HG03442 (cell line): ENCODE measurements around the gene CEACAM19.
"Not testable (repeated sequence)": the region's sequence is repeated elsewhere in the genome, so short reads cannot be mapped to it uniquely, and the experiment has no call there.

Experiments used
- ATAC-seq: cut with Tn5 transposase; IDR thresholded peaks from one replicate; pipeline ENCODE4 v1.9.1; 2021; ENCODE audit warnings: mild to moderate bottlenecking, moderate library complexity; ENCODE audit not compliant: unreplicated experiment

Gene CEACAM19

DNA sequence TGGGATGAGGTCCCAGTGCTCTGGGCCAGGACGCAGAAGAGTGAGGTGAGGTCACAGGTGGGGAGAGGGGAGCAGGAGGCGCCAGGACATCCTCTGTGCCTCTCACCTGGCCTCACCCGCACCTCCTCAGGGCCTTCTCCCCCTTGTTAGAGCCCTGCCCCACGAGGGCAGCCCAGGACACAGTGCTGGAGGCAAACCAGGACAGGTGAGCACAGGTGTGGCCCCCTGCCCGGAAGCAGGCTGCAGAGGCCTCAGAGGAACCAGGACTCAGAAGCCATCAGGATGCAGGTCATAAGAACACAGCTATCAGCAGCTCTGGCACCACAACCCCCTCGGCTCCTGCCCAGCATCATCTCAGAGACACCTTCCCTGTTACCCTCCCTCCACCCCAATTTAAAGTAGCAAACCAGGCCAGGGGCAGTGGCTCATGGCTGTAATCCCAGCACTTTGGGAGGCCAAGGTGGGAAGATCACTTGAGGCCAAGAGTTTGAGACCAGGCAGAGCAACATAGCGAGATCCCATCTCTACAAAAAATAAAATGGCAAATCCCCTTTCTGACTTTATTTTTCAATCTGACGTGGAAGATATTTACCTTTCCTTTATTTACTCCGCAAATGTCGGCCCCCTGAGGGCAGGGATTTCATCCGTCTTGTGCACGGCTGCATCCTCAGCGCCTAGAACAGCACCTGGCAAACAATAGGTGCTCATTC is 27.4 kb downstream of the CEACAM19 start, which contains the start of gene CEACAM16:
CEACAM16 (plus strand) TSS at position 660 of the 710 bp plus-strand sequence. CDS start 2,306 bp downstream, outside the sequence.
- no peak for ATAC-seq

DNA sequence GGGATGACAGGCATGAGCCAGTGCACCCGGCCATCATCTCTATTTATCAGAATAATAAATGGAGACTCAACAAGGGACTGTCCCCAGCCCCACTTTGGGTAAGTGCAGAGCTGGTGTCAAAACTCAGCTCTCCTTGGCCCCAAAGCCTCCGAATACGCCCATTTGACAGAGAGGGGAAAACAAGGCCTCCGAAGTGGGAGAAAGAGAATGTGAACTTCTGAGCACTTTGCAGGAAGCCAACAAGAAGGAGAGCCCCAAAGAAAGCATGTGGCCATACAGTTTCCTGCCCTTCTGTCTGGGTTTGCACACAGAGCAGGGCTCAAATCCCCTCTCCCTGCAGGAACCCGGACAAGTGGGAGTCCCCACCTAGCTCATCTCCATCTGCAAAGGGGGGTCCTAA is 29.3 kb downstream of the CEACAM19 start:
- ATAC-seq = no peak

DNA sequence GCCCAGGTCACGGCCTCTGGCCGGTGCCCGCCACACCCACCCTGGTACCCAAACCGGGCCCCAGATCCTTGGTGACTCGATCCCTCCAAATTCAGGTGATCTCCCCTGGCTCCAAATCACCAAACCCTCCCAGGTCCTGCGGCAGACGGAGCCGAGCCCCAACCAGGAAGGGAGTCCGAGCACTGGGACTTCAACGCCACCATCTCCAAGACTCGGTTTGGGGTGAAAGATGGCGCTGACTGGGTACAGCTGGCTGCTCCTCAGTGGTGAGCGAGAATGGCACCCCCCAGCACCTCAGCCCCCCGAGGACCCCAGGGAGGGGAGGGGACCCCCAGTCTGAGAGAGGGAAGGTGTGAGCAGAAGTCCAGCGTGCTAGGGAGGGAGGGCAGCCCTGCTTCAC is 29.9 kb downstream of the CEACAM19 start:
- ATAC-seq = no peak

DNA sequence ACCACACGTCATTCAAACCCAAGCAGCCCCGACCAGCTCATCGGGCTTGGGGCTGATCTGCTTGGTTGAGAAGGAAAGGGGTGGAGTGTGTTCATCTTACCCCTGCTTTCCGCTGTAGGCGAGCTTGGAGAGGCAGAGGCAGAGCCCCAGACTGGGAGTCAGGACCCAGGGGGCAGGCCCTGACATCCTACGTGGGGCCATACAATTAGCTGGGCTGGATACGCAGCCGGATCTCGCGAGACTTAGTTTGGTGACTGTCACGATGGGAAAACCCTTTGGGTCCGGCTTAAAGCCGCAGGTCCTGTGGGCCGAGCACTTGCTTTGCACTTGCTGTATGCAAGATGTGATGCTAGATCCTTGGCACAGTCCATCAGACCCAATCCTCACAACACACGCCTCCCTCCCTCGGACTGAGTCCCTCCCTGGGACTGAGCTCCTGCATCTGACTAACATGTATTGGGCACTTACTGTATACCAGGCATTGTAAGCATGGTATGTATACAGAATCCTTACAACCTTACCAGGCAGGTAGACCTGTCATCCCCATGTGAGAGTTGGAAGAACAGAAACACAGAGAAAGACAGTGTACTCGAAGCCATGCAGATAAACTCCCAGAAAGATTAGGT is 31.4 kb downstream of the CEACAM19 start:
- ATAC-seq = no peak

DNA sequence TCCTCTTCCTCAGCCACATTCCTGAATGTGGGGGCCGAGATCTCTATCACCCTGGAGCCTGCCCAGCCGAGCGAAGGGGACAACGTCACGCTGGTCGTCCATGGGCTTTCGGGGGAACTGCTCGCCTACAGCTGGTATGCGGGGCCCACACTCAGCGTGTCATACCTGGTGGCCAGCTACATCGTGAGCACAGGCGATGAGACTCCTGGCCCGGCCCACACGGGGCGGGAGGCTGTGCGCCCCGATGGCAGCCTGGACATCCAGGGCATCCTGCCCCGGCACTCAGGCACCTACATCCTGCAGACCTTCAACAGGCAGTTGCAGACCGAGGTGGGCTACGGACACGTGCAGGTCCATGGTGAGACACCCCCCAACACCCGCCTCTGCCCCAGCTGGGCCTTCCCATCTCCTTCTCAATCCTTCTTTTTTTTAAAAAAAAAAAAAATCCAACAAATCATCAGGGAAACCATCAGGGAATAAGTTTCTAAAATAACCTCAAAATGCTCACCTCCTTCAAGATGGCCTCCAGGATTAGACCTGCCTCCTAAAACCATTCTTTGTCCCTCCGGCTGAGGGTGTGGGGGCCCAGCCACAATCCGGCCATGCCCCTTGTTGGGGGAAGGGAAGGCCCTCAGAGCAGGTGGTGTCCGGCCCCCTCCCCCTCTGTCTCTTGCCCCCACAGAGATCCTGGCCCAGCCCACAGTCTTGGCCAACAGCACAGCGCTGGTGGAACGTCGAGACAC is 32.2 kb downstream of the CEACAM19 start:
- ATAC-seq = no peak

DNA sequence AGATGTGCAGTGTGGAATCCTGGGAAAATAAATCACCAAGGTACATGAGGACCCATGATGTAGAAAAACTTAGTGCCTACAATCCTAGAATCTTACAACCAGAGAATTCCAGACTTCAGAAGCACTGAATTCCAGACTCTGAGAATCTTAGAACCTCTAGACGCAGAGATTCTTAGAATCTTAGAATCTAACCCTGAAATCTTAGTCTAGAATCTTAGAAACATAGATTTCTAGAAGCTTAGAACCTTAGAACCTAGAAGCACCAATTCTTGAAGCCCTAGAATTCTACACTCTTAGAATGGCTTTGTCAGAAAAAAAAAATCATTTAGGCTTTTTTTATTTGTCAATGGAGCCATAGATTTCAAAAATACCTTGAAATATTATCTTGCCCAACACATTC is 33.7 kb downstream of the CEACAM19 start:
- no peak for ATAC-seq

DNA sequence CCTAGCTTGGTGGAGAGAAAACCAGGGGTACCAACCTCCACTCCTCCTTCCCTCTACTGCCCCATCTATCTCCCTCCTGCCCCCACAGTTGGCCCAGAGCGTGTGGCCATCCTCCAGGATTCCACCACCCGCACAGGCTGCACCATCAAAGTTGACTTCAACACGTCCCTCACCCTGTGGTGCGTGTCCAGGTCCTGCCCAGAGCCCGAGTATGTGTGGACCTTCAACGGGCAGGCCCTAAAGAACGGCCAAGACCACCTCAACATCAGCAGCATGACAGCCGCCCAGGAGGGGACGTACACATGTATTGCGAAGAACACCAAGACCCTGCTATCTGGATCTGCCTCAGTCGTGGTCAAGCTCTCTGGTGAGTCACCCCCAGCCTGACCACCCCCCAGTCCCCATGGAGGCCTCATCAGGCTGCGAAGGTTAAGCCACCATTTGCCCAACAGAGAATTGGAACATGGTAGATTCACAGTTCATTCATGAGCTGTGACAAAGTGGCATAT is 34.3 kb downstream of the CEACAM19 start:
- ATAC-seq = no peak

DNA sequence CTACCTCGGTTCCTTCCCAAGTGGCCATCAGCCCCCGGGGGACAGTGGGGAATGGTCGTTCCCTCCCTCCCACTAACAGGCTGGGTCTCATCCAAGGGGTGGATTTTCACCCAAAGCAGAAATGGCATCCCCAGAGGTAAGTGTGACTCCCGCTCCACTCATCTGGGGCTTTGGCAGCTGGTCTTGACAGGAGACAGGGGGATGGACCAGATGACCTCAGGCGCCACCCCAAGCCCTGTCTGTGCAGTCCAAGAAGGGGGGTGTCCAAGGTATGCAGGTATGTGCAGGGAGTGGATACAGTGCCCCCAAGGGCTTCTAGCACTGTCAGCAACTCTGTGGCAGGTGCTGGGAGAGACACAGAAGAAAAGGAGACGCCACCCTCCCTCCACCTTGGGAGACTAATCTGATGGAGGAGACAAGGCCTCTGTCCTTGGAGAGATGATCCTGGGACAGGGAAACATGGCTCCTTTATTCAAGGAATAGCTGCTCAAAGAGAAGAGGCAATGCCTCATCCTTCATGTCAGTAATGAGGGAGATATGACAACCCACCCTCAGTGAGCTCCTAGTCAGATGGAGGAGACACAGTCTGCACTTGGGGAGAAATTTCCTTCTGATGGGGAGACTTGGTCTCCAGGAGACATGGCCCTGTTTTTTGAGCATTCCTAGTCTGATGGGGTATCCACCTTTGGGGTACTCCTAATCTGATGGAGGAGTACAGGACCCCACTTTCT is 35.4 kb downstream of the CEACAM19 start:
- no peak for ATAC-seq

DNA sequence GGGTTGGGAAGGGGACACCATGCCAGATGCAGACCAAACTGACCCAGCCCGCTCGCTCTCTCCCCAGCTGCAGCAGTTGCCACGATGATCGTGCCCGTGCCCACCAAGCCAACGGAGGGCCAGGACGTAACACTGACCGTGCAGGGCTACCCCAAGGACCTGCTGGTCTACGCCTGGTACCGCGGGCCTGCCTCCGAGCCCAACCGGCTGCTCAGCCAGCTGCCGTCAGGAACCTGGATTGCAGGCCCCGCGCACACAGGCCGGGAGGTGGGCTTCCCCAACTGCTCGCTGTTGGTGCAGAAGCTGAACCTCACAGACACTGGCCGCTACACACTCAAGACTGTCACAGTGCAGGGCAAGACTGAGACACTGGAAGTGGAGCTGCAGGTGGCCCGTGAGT is 36.5 kb downstream of the CEACAM19 start:
- ATAC-seq = no peak

DNA sequence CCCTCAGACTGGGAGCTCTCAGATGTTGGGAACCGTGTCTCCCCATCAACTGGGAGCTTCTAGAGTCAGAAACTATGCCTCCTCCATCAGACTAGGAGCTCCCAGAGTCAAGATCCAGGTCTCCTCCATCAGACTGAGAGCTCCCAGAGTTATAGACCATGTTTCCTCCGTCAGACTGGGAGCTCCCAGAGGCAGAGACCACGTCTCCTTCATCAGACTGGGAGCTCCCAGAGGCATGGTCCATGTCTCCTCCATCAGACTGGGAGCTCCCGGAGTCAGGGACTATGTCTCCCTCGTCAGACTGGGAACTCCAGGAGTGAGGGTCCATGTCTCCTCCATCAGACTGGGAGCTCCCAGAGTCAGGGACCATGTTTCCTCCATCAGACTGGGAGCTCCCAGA is 37.7 kb downstream of the CEACAM19 start:
- ATAC-seq = no peak

DNA sequence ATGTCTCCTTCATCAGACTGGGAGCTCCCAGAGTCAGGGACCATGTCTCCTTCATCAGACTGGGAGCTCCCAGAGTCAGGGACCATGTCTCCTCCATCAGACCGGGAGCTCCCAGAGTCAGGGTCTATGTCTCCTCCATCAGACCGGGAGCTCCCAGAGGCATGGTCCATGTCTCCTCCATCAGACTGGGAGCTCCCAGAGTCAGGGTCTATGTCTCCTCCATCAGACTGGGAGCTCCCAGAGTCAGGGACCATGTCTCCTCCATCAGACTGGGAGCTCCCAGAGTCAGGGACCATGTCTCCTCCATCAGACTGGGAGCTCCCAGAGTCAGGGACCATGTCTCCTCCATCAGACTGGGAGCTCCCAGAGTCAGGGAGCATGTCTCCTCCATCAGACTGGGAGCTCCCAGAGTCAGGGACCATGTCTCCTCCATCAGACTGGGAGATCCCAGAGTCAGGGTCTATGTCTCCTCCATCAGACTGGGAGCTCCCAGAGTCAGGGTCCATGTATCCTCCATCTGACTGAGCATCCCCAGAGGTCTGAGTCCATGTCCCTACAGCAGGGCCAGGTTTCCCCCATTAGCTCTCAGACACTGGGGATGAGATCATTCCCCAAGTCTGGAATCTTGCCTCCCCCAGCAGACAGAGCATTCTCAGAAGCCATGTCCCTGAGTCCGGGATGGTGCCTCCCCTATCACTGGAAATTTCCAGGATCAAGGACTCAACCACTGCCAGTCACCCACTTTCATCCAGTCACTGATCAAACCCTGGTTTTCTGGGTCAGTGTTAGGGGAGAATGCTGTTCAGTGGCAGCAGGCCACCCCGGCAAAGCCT is 38.4 kb downstream of the CEACAM19 start:
- ATAC-seq = not testable (repeated sequence)

DNA sequence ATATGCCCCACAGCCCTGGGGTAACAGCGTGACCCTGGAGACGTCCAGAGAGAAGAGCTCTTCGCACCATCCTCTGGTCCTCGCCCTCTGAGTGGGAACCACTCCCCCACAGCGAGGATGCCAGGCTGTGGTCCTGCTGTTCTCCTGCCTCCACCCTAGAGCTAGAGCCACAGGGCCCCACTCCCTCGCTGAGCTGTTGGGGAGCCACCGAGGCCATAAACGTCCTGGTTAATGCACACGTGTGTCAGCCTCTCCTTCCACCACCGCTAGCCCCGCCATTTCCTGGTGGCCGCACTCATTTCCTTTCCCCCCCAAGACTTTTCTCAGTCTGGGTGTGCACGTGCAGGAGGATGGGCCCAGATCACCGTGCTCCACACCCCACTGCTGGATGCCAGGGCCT is 39.2 kb downstream of the CEACAM19 start:
- no peak for ATAC-seq

DNA sequence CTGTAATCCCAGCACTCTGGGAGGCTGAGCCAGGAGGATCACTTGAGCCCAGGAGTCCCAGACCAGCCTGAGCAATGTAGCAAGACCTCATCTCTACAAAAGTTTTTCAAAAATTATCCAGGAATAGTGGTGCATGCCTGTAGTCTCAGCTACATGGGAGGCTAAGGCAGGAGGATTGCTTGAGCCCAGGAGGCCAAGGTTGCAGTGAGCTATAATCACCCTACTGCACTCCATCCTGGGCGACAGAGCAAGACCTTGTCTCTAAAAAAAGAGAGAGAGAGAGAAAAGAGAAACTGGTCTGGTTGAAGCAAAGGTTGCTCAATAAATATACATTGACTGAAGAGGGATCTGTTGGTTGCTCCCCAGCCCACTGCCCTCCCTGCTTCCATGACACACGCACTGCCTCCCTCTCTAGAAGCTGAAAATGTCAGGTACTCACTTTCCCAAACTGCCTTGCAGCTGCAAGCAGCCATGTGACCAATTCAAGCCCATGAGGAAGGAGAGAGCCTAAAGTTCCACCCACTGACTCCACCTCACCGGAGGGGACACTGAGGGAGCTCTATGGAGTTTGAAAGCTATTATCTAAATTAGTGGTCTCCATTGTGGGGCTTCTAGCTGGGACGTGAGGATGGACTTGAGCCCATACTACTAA is 41.7 kb downstream of the CEACAM19 start:
- ATAC-seq = no peak

DNA sequence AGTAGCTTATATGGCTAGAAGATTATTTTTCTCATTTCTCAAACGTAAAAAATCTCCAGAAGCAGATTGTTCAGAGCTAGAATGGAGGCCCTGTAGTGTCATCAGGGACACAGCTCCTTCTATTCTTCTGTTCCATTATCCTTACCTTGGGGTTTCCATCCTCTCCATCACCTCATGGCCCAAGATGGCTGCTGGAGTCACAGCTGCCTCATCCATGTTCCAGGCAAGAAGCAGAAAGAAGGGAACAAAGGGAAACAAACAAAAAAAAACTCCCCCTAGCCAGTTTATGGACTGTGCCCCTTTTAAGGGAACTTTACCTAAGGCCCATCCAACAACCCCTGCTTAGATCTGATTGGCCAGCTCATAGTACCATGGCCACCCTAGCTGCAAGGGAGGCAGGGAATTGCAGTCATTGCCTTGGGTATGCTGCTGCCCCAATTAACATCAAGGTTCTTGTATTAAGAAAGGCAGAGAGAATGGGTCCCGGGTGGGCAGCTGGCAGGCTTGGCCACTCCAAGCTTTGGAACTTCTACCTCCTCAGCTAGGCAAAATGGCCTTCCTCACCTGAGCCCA is 43.4 kb downstream of the CEACAM19 start:
- no peak for ATAC-seq

DNA sequence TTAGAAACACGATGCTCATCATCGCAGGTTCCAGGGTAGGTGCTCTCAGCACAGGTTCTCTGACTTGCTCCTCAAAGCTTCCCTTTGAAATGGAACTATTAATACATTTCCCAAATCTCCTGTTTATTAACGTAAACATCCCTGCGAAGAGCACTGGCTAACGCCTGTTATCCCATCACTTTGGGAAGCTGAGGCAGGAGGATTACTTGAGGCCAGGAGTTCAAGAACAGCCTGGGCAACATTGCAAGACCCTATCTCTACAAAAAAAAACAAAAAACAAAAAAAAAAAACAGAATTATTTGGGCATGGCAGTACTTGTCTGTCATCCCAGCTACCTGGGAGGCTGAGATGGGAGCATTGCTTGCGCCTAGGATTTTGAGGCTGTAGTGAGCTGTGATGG is 46.3 kb downstream of the CEACAM19 start:
- no peak for ATAC-seq

DNA sequence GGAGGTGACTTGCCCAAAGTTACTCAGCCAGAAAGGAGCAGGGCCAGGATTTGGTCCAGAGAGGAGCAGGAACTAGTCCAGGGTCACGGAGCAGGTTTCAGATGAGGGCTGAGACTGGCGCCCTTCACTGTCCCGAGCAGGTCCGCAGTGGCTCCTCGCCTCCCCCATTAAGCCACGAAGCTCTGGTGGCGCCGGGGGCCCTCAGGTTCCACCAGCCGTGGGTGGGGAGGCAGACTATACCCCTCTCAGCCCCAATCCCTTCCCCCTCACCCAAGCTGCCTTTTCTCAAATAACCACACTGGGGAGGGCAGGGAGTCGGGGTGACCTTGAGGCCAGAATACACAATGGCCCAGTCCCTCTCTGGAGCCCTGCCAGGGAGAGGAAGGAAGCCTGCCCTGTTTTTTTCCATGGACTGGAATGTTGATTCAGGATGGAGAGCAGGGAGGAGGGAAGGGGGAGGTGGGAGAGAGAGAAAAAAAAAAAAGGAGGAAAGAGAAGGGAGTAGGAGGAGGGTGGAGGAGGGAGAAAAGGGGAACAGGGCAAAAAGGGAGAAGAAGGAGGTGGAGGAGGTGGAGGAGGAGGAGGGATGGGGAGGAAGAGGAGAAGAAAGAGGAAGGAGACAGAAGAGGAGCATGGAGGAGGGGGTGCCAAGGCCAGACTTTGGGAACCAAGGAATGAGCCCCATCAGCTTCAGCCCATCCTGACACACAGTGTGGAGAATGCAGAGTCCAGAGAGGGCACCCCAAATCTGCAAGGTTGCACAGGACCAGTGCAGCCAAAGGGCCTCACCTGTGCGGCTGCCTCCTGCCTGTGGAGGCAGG is 47.4 kb downstream of the CEACAM19 start:
- no peak for ATAC-seq

DNA sequence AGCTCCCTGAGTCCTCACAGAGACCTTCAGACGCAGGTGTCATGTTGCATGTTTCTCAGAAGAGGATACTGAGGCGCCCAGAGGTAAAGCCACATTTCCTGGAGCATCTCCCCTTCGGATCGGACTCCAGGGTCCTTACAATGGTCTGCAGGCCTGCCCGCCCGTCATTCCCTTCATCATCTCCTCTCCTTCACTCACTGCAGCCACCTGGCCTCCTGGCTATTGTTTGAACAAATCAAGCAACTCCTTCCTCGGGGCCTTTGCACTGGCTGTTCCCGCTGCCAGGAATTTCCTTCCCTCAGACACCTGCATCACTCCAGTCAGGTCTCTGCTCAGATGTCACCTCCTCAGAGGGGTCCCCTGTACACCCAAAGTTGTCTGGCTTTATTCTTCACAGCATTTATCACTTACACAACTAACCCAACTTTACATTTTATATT is 48.0 kb downstream of the CEACAM19 start:
- no peak for ATAC-seq

DNA sequence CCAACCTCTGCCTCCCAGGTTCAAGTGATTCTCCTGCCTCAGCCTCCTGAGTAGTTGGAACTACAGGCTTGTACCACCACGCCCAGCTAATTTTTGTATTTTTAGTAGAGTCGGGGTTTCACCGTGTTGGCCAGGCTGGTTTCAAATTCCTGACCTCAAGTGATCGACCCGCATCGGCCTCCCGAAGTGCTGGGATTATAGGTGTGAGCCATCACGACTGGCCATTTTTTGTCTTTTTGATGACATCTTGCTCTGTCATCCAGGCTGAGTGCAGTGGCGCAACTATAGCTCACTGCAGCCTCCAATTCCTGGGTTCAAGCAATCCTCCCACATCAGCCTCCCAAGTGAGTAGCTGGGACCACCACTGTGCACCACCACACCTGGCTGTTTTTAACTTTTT is 49.1 kb downstream of the CEACAM19 start:
- ATAC-seq = not testable (repeated sequence)
